Natural killer cell (primary cell): ENCODE data around the gene GDAP1L1. TPM values are rescaled to one million over a fixed set of nuclear protein-coding genes. Genes with fewer than 3 reads are reported as not detected.

Experiments used
- ATAC-seq, 3 donors: fragments of 150-1000 bp in 2 of 3; fragments of 200-7000 bp in 1 of 3; cut with Tn5 transposase; 1 replicate in 1 of 3; 2 replicates in 2 of 3; pipeline ENCODE4 v1.10.0; 2021; ENCODE audit warnings: mild to moderate bottlenecking in 2 of 3, moderate library complexity in 2 of 3
- DNase-seq, 2 donors: peaks; one replicate each; pipeline versions ENCODE4 v3.0.0 to v3.0.0-alpha.2; 2013 to 2021; ENCODE audit warnings: mixed read lengths in 1 of 2
- H3K27ac ChIP-seq: one replicate; pipeline ENCODE4 v1.5.1; 2013; ENCODE audit warnings: mild to moderate bottlenecking, low read length
- H3K27me3 ChIP-seq: one replicate; pipeline ENCODE4 v1.6.1; 2013; ENCODE audit warnings: low read length; ENCODE audit not compliant: control insufficient read depth, insufficient read depth
- H3K36me3 ChIP-seq: one replicate; pipeline ENCODE4 v1.6.1; 2013; ENCODE audit warnings: low read length; ENCODE audit not compliant: control insufficient read depth, insufficient read depth
- H3K4me1 ChIP-seq: one replicate; pipeline ENCODE4 v1.6.1; 2013; ENCODE audit warnings: low read length; ENCODE audit not compliant: control insufficient read depth, insufficient read depth
- H3K4me3 ChIP-seq: one replicate; pipeline ENCODE4 v1.5.1; 2013; ENCODE audit warnings: low read length
- H3K9me3 ChIP-seq: one replicate; pipeline ENCODE4 v1.6.1; 2013; ENCODE audit warnings: low read length; ENCODE audit not compliant: control insufficient read depth, insufficient read depth
- H3K27ac Mint-ChIP-seq, 2 donors: one replicate each; pipeline ENCODE4 v1.8.0; 2022; ENCODE audit warnings: mild to moderate bottlenecking in 2 of 2, mixed read lengths in 2 of 2, moderate library complexity in 1 of 2
- H3K27me3 Mint-ChIP-seq, 2 donors: one replicate each; pipeline ENCODE4 v1.8.0; 2022; ENCODE audit warnings: low read depth in 2 of 2, mixed read lengths in 2 of 2
- H3K36me3 Mint-ChIP-seq: one replicate; pipeline ENCODE4 v1.8.0; 2022; ENCODE audit warnings: mixed read lengths
- H3K4me1 Mint-ChIP-seq, 2 donors: one replicate each; pipeline ENCODE4 v1.8.0; 2022; ENCODE audit warnings: mixed read lengths in 2 of 2
- H3K4me3 Mint-ChIP-seq: one replicate; pipeline ENCODE4 v1.8.0; 2022; ENCODE audit warnings: mild to moderate bottlenecking, moderate library complexity, mixed read lengths
- H3K9me3 Mint-ChIP-seq, 2 donors: one replicate each; pipeline ENCODE4 v1.8.0; 2022; ENCODE audit warnings: mixed read lengths in 2 of 2
- WGBS: methylation state at CpG from one replicate; pipeline ENCODE4 v1.1.7; 2013; ENCODE audit warnings: missing lambda C conversion rate; ENCODE audit not compliant: insufficient coverage; 5-methylcytosine and 5-hydroxymethylcytosine counted together
- intact Hi-C: fragments of 100-400 bp; cut with micrococcal nuclease; formaldehyde crosslinking; loops from one replicate; pipeline ENCODE4 v1.14.2; 2022
- total RNA-seq, 4 donors: library from RNA; stranded (reverse); fragments of 120-200 nt in 1 of 4; gene quantifications; one replicate each; pipeline versions ENCODE4 v1.2.3 to v1.2.4, GENCODE V29; 2013 to 2022
- TF ChIP-seq, protein P1 (sequence below): fragments of 200-600 bp; IDR thresholded peaks from one replicate; pipeline ENCODE4 v1.8.0; 2022; ENCODE audit warnings: antibody characterized with exemption

Gene GDAP1L1
- total RNA-seq, 3 donors from 2014 or later (not counting 1 experiment from before 2014, with no cell fraction given): not detected

DNA sequence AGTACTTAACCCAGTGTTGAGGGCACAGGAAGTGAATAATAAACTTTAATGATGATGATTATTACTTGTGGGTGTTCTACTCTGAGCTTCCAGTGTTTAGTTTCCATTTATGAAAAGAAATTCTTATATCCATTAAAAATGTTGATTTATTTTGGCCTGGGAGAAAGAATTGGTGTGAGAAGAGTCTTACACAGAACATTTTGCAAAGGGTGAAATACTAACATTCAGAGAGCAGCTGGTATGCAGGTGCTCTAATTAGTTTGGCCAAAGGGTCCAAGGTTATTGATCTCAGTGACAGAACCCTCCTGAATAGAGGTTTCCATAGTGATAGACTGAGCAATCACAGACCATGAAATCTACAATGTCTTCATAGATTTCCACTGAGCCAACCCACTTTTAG lies 41.0 kb upstream of the GDAP1L1 start:
- H3K27me3 ChIP-seq: no peaks in the 10 kb centered on the region
- ATAC-seq (no peak), DNase-seq (no peak)
- no peaks in the 10 kb centered on the region for H3K9me3 Mint-ChIP-seq
- peaks cover 10% of the 10 kb centered on the region for H3K36me3 Mint-ChIP-seq
- no peak overlapping the region for H3K4me3 ChIP-seq
- TF ChIP-seq, protein P1, sequence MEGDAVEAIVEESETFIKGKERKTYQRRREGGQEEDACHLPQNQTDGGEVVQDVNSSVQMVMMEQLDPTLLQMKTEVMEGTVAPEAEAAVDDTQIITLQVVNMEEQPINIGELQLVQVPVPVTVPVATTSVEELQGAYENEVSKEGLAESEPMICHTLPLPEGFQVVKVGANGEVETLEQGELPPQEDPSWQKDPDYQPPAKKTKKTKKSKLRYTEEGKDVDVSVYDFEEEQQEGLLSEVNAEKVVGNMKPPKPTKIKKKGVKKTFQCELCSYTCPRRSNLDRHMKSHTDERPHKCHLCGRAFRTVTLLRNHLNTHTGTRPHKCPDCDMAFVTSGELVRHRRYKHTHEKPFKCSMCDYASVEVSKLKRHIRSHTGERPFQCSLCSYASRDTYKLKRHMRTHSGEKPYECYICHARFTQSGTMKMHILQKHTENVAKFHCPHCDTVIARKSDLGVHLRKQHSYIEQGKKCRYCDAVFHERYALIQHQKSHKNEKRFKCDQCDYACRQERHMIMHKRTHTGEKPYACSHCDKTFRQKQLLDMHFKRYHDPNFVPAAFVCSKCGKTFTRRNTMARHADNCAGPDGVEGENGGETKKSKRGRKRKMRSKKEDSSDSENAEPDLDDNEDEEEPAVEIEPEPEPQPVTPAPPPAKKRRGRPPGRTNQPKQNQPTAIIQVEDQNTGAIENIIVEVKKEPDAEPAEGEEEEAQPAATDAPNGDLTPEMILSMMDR: no peak
- H3K27ac Mint-ChIP-seq: no peak overlapping the region
- intact Hi-C loops: no loop called here
- H3K27ac ChIP-seq: no peak overlapping the region
- H3K4me3 Mint-ChIP-seq: peak overlapping the region; percentile 13
- no peaks in the 10 kb centered on the region for H3K9me3 ChIP-seq
- H3K36me3 ChIP-seq: peaks cover 33% of the 10 kb centered on the region
- peaks cover 42 to 47% of the 10 kb centered on the region in 2 donors for H3K4me1 Mint-ChIP-seq
- H3K4me1 ChIP-seq: peaks cover 14% of the 10 kb centered on the region
- H3K27me3 Mint-ChIP-seq: no peaks in the 10 kb centered on the region

- intact Hi-C loops: no loop called here
- no peaks in the 10 kb centered on the region for H3K27me3 ChIP-seq
- peaks cover 22% of the 10 kb centered on the region for H3K36me3 ChIP-seq
- 50% methylated on average over 3 of the region's 3 CpGs for WGBS
- no peak overlapping the region for H3K4me3 ChIP-seq
- no peak for ATAC-seq
- no peaks in the 10 kb centered on the region for H3K9me3 ChIP-seq
- H3K4me1 Mint-ChIP-seq: peaks cover 44 to 49% of the 10 kb centered on the region in 2 donors
- DNase-seq: no peak
- no peaks in the 10 kb centered on the region for H3K9me3 Mint-ChIP-seq
- H3K4me3 Mint-ChIP-seq: peak overlapping the region; percentile 38
- H3K4me1 ChIP-seq: peaks cover 22% of the 10 kb centered on the region
- H3K36me3 Mint-ChIP-seq: no peaks in the 10 kb centered on the region
- H3K27ac Mint-ChIP-seq: peak overlapping the region in 1 of 2 donors; percentile 63
- H3K27me3 Mint-ChIP-seq: no peaks in the 10 kb centered on the region
- H3K27ac ChIP-seq: no peak overlapping the region
- TF ChIP-seq, protein P1: no peak
These were observed 39.9 kb upstream of the GDAP1L1 start for GRCh38 chr20:44207126-44207723.

- Mint-ChIP-seq H3K9me3 (no peaks in the 10 kb centered on the region), H3K27ac (peak overlapping the region; percentile 92 to 97), H3K4me1 (peaks cover 44 to 49% of the 10 kb centered on the region in 2 donors), H3K36me3 (no peaks in the 10 kb centered on the region), H3K4me3 (peak overlapping the region; percentile 98), H3K27me3 (no peaks in the 10 kb centered on the region)
- ATAC-seq (no peak), DNase-seq (no peak)
- Histone ChIP-seq H3K4me3 (no peak overlapping the region), H3K27ac (no peak overlapping the region), H3K4me1 (peaks cover 22% of the 10 kb centered on the region), H3K27me3 (no peaks in the 10 kb centered on the region), H3K36me3 (peaks cover 16% of the 10 kb centered on the region), H3K9me3 (no peaks in the 10 kb centered on the region)
- intact Hi-C loops: no loop called here
- TF ChIP-seq, protein P1: no peak
- WGBS: 67% methylated on average over 3 of the region's 7 CpGs
These were observed 38.9 kb upstream of the GDAP1L1 start for GRCh38 chr20:44208165-44208564.

DNA sequence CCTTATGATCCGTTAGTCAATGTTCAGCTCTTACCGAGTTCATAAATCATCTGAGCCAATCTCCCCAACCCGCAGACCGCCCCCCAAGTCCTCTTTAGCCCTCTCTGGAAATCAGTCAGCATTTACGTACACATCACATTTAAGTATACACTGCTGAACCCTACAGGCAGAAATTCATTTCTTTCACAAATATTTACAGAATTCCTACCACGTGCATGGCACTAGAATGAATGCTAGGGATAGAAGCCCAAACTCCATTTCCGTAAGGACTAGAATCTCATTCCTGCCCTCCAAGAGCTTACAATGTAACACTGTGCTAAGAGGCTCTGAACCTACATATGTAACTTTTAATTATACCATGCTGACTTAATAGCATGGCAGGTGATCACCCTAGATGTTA lies 38.3 kb upstream of the GDAP1L1 start:
- Histone ChIP-seq H3K9me3 (no peaks in the 10 kb centered on the region), H3K36me3 (peaks cover 16% of the 10 kb centered on the region), H3K4me1 (peaks cover 22% of the 10 kb centered on the region), H3K4me3 (no peak overlapping the region), H3K27ac (peak overlapping the region; percentile 7), H3K27me3 (no peaks in the 10 kb centered on the region)
- peak in 1 of 2 donors; percentile 5 for DNase-seq
- TF ChIP-seq, protein P1: no peak
- H3K27me3 Mint-ChIP-seq: no peaks in the 10 kb centered on the region
- H3K27ac Mint-ChIP-seq: peak overlapping the region; percentile 92 to 97
- H3K36me3 Mint-ChIP-seq: no peaks in the 10 kb centered on the region
- H3K4me1 Mint-ChIP-seq: peaks cover 44 to 49% of the 10 kb centered on the region in 2 donors
- WGBS: 34% methylated on average over 7 of the region's 7 CpGs
- no peaks in the 10 kb centered on the region for H3K9me3 Mint-ChIP-seq
- peak overlapping the region; percentile 98 for H3K4me3 Mint-ChIP-seq
- ATAC-seq: no peak
- intact Hi-C loops: no loop called here
